Calu3 (cell line): ENCODE data around the gene RASGRF2. TPM values are rescaled to one million over a fixed set of nuclear protein-coding genes. Genes with fewer than 3 reads are reported as not detected.
A peak's percentile ranks its signal among the peaks of the same experiment; 100 is the strongest.

ENCODE experiments used
- BruUV-seq: library from RNA; stranded (reverse); fragments of 400-500 nt; replicated peaks from 2 replicates; lab custom pipeline; 2021; lab: Mats Ljungman, UMichigan
- CTCF ChIA-PET: fragments of 300-600 bp; sonication (Branson Sonifier 250); formaldehyde crosslinking; loops from one replicate; lab custom pipeline; 2022; ENCODE audit warnings: antibody characterized with exemption; lab: Charles Lee
- DNase-seq: peaks from one replicate; pipeline ENCODE4 v3.0.0; 2022
- H3K27ac Mint-ChIP-seq: one replicate; pipeline ENCODE4 v1.8.0; 2022; ENCODE audit warnings: mixed read lengths; ENCODE audit not compliant: unreplicated experiment
- H3K27me3 Mint-ChIP-seq: one replicate; pipeline ENCODE4 v1.8.0; 2022; ENCODE audit warnings: mixed read lengths; ENCODE audit not compliant: unreplicated experiment
- H3K36me3 Mint-ChIP-seq: one replicate; pipeline ENCODE4 v1.8.0; 2022; ENCODE audit warnings: mild to moderate bottlenecking, moderate library complexity, mixed read lengths; ENCODE audit not compliant: insufficient read depth, unreplicated experiment
- H3K4me1 Mint-ChIP-seq: one replicate; pipeline ENCODE4 v1.8.0; 2022; ENCODE audit warnings: mild to moderate bottlenecking, low read depth, mixed read lengths; ENCODE audit not compliant: unreplicated experiment
- H3K4me3 Mint-ChIP-seq: one replicate; pipeline ENCODE4 v1.8.0; 2022; ENCODE audit warnings: mild to moderate bottlenecking, low read depth, moderate library complexity, mixed read lengths; ENCODE audit not compliant: unreplicated experiment
- H3K9me3 Mint-ChIP-seq: one replicate; pipeline ENCODE4 v1.8.0; 2022; ENCODE audit warnings: low read depth, mixed read lengths; ENCODE audit not compliant: unreplicated experiment
- CTCF ChIP-seq: fragments of 200-600 bp; IDR thresholded peaks from one replicate; pipeline ENCODE4 v1.8.0; 2022; ENCODE audit warnings: antibody characterized with exemption; ENCODE audit not compliant: unreplicated experiment
- intact Hi-C: fragments of 100-400 bp; cut with micrococcal nuclease; formaldehyde crosslinking; loops from one replicate; pipeline ENCODE4 v1.10.0; 2022; ENCODE audit not compliant: unreplicated experiment
- total RNA-seq: library from RNA; stranded (reverse); gene quantifications from 2 replicates; pipeline ENCODE4 v1.2.3, GENCODE V29; 2022

Gene RASGRF2
- total RNA-seq, 1 experiment from 2014 or later, result 27.7 TPM

GRCh38 chr5:81213070-81213469, 252.9 kb downstream of the RASGRF2 start:
- CTCF ChIA-PET, result no interaction called here
- TF ChIP-seq CTCF, result no peak
- Mint-ChIP-seq H3K27ac (peak overlapping the region; percentile 78), H3K4me1 (peaks cover 52% of the 10 kb centered on the region), H3K9me3 (no peaks in the 10 kb centered on the region), H3K36me3 (peaks cover 17% of the 10 kb centered on the region), H3K27me3 (no peaks in the 10 kb centered on the region), H3K4me3 (peak overlapping the region; percentile 52)
- peak; percentile 65 for DNase-seq
- intact Hi-C loops, result loop anchor here (5.0 kb wide), 1 partner anchor 84 kb away; no protein-coding TSS in a partner anchor
- BruUV-seq, result no TSS peak

GRCh38 chr5:81214848-81215247, 254.7 kb downstream of the RASGRF2 start:
- Mint-ChIP-seq H3K36me3 (peaks cover 17% of the 10 kb centered on the region), H3K4me3 (no peak overlapping the region), H3K27ac (no peak overlapping the region), H3K4me1 (peaks cover 39% of the 10 kb centered on the region), H3K9me3 (no peaks in the 10 kb centered on the region), H3K27me3 (no peaks in the 10 kb centered on the region)
- no TSS peak for BruUV-seq
- intact Hi-C loops, result loop anchor here (5.0 kb wide), 1 partner anchor 82 kb away; no protein-coding TSS in a partner anchor
- TF ChIP-seq CTCF, result no peak
- no peak for DNase-seq
- CTCF ChIA-PET, result no interaction called here

GRCh38 chr5:81216152-81216551, 256.0 kb downstream of the RASGRF2 start:
- TF ChIP-seq CTCF, result no peak
- no peak overlapping the region for H3K27ac Mint-ChIP-seq
- no peak for DNase-seq
- intact Hi-C loops, result no loop called here
- peaks cover 17% of the 10 kb centered on the region for H3K36me3 Mint-ChIP-seq
- CTCF ChIA-PET, result interaction anchor here (0.6 kb wide), 1 partner anchor 722 kb away, joined by 3 read pairs; no protein-coding TSS in a partner anchor
- no peaks in the 10 kb centered on the region for H3K9me3 Mint-ChIP-seq
- no TSS peak for BruUV-seq
- H3K4me3 Mint-ChIP-seq, result no peak overlapping the region
- peaks cover 29% of the 10 kb centered on the region for H3K4me1 Mint-ChIP-seq
- H3K27me3 Mint-ChIP-seq, result no peaks in the 10 kb centered on the region

- CTCF ChIA-PET, result no interaction called here
- BruUV-seq, result no TSS peak
Measured at GRCh38 chr5:81219389-81219788, 259.2 kb downstream of the RASGRF2 start.

More at GRCh38 chr5:81219389-81219788, 259.2 kb downstream of the RASGRF2 start:
- H3K9me3 Mint-ChIP-seq, result no peaks in the 10 kb centered on the region
- intact Hi-C loops, result no loop called here
- H3K4me1 Mint-ChIP-seq, result no peaks in the 10 kb centered on the region
- no peaks in the 10 kb centered on the region for H3K27me3 Mint-ChIP-seq
- H3K27ac Mint-ChIP-seq, result no peak overlapping the region
- no peaks in the 10 kb centered on the region for H3K36me3 Mint-ChIP-seq
- no peak for TF ChIP-seq CTCF
- no peak overlapping the region for H3K4me3 Mint-ChIP-seq
- no peak for DNase-seq
